Measurements from ENCODE around the gene HPS5. TPM values are rescaled to one million over a fixed set of nuclear protein-coding genes. Genes with fewer than 3 reads are reported as not detected.

The HPS5 gene
- total RNA-seq, 1 experiment from 2014 or later = 39.2 TPM

- Histone ChIP-seq H2AFZ (no peak overlapping the region), H3K4me3 (no peak overlapping the region), H3K27ac (peak overlapping the region; percentile 90), H3F3A (ENCODE audit: insufficient read depth, low read depth) (peaks cover 45% of the 10 kb centered on the region), H3K4me2 (peak overlapping the region; percentile 53), H3K27me3 (ENCODE audit: insufficient read depth, low read depth) (no peaks in the 10 kb centered on the region), H3K79me2 (ENCODE audit: low read depth) (peaks cover 15% of the 10 kb centered on the region), H3K9me2 (ENCODE audit: insufficient read depth) (no peaks in the 10 kb centered on the region), H3K4me1 (replicated peaks; ENCODE audit: insufficient read depth) (peaks cover 49% of the 10 kb centered on the region), H4K20me1 (ENCODE audit: insufficient read depth) (no peaks in the 10 kb centered on the region), H3K9me3 (ENCODE audit: insufficient read depth, low read depth) (no peaks in the 10 kb centered on the region), H3K36me3 (ENCODE audit: low read depth) (peaks cover 50% of the 10 kb centered on the region)
- ChIA-PET POLR2A (ENCODE audit: unreplicated experiment) (no interaction called here), CTCF (no interaction called here)
- no TSS peak for BruUV-seq (replicated peaks)
- intact Hi-C loops (cut with micrococcal nuclease; ENCODE audit: unreplicated experiment) = no loop called here
- no peak for DNase-seq
- no peak for TF ChIP-seq EZH2 (IDR thresholded peaks at IDR 0.05; ENCODE audit: low read depth)
- TF ChIP-seq, protein P1, sequence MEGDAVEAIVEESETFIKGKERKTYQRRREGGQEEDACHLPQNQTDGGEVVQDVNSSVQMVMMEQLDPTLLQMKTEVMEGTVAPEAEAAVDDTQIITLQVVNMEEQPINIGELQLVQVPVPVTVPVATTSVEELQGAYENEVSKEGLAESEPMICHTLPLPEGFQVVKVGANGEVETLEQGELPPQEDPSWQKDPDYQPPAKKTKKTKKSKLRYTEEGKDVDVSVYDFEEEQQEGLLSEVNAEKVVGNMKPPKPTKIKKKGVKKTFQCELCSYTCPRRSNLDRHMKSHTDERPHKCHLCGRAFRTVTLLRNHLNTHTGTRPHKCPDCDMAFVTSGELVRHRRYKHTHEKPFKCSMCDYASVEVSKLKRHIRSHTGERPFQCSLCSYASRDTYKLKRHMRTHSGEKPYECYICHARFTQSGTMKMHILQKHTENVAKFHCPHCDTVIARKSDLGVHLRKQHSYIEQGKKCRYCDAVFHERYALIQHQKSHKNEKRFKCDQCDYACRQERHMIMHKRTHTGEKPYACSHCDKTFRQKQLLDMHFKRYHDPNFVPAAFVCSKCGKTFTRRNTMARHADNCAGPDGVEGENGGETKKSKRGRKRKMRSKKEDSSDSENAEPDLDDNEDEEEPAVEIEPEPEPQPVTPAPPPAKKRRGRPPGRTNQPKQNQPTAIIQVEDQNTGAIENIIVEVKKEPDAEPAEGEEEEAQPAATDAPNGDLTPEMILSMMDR (conservative IDR thresholded peaks at IDR 0.05) = no peak
Measured at GRCh38 chr11:18309691-18310090, 12.2 kb downstream of the HPS5 start.

GRCh38 chr11:18308242-18308641 lies 13.7 kb downstream of the HPS5 start:
- H3K27ac ChIP-seq = no peak overlapping the region
- BruUV-seq (replicated peaks) = no TSS peak

DNA sequence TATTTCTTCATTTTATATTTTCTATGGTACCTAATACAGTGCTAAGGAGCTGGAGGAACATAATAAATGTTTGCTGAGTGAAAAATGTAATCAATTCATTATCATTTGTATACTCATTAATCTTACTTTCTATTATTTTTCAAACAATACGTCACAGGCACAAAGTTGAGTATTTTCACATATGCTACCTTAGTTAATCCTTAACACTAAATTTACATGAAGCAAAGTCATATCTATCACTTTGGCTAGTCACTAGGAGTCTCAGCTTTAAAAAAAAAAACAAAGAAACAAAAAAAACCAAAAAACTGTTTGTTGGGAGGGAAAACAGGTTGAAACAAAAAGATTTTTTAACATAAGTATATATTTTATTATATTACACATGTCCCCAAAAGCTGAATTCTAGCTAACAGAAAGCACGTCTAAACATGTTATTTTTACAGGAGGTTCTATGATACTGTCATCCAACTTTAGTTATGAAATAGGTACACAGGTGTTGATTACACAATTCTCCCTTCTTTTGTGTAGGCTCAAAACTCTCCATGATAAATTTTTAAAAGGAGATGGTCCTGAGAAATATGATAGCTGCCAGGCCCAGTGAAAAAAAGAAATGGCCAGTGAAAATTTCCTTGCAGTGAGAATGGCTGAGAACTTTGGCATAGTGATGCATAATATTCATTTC lies 14.3 kb downstream of the HPS5 start:
- Histone ChIP-seq H3K27me3 (ENCODE audit: insufficient read depth, low read depth) (no peaks in the 10 kb centered on the region), H3K4me3 (no peak overlapping the region), H4K20me1 (ENCODE audit: insufficient read depth) (no peaks in the 10 kb centered on the region), H3K79me2 (ENCODE audit: low read depth) (peaks cover 11% of the 10 kb centered on the region), H3F3A (ENCODE audit: insufficient read depth, low read depth) (peaks cover 27% of the 10 kb centered on the region), H3K36me3 (ENCODE audit: low read depth) (peaks cover 64% of the 10 kb centered on the region), H3K9me3 (ENCODE audit: insufficient read depth, low read depth) (no peaks in the 10 kb centered on the region), H3K27ac (no peak overlapping the region), H3K9me2 (ENCODE audit: insufficient read depth) (no peaks in the 10 kb centered on the region), H3K4me1 (replicated peaks; ENCODE audit: insufficient read depth) (peaks cover 29% of the 10 kb centered on the region), H3K4me2 (no peak overlapping the region), H2AFZ (no peak overlapping the region)
- no TSS peak for BruUV-seq (replicated peaks)
- intact Hi-C loops (cut with micrococcal nuclease; ENCODE audit: unreplicated experiment) = no loop called here
- no peak for DNase-seq
- CTCF ChIA-PET = no interaction called here
- no peak for TF ChIP-seq EZH2 (IDR thresholded peaks at IDR 0.05; ENCODE audit: low read depth)
- TF ChIP-seq, protein P1 (conservative IDR thresholded peaks at IDR 0.05) = no peak
- POLR2A ChIA-PET (ENCODE audit: unreplicated experiment) = no interaction called here

More at GRCh38 chr11:18308242-18308641, 13.7 kb downstream of the HPS5 start:
- no peak overlapping the region for H3K4me2 ChIP-seq
- H3K4me3 ChIP-seq = no peak overlapping the region
- H3K4me1 ChIP-seq (replicated peaks; ENCODE audit: insufficient read depth) = peaks cover 35% of the 10 kb centered on the region
- ChIA-PET CTCF (no interaction called here), POLR2A (ENCODE audit: unreplicated experiment) (no interaction called here)
- no peak overlapping the region for H2AFZ ChIP-seq
- peaks cover 32% of the 10 kb centered on the region for H3F3A ChIP-seq (ENCODE audit: insufficient read depth, low read depth)
- peaks cover 61% of the 10 kb centered on the region for H3K36me3 ChIP-seq (ENCODE audit: low read depth)
- H3K79me2 ChIP-seq (ENCODE audit: low read depth) = peaks cover 12% of the 10 kb centered on the region
- TF ChIP-seq, protein P1 (conservative IDR thresholded peaks at IDR 0.05) = no peak
- no peak for TF ChIP-seq EZH2 (IDR thresholded peaks at IDR 0.05; ENCODE audit: low read depth)
- H3K9me3 ChIP-seq (ENCODE audit: insufficient read depth, low read depth) = no peaks in the 10 kb centered on the region
- no peaks in the 10 kb centered on the region for H4K20me1 ChIP-seq (ENCODE audit: insufficient read depth)
- DNase-seq = no peak
- H3K27me3 ChIP-seq (ENCODE audit: insufficient read depth, low read depth) = no peaks in the 10 kb centered on the region
- H3K9me2 ChIP-seq (ENCODE audit: insufficient read depth) = no peaks in the 10 kb centered on the region
- intact Hi-C loops (cut with micrococcal nuclease; ENCODE audit: unreplicated experiment) = no loop called here

All from PC-9 (cell line).